GM06990 (cell line): ENCODE data around the gene CTSD.

Experiments used
- DNase-seq: peaks from one replicate; pipeline ENCODE4 v3.0.0-alpha.2; 2011; ENCODE audit not compliant: insufficient read length; ENCODE audit errors: extremely low read depth
- H3K27me3 ChIP-seq: replicated peaks from 2 replicates; pipeline ENCODE4 v1.6.0; 2011; ENCODE audit warnings: low read length; ENCODE audit not compliant: control insufficient read depth, insufficient read depth
- H3K36me3 ChIP-seq: 2 replicates; pipeline ENCODE4 v1.5.1; 2011; ENCODE audit warnings: low read length; ENCODE audit not compliant: control insufficient read depth, insufficient read depth
- H3K4me3 ChIP-seq: replicated peaks from 2 replicates; pipeline ENCODE4 v1.5.1; 2011; ENCODE audit warnings: low read depth, mild to moderate bottlenecking, control low read depth, low read length
- CTCF ChIP-seq: IDR thresholded peaks from 2 replicates; pipeline ENCODE4 v1.5.1; 2011; ENCODE audit warnings: low read length, control low read depth, mild to moderate bottlenecking, inconsistent platforms; ENCODE audit not compliant: insufficient read depth, poor library complexity, severe bottlenecking

CTSD gene

GRCh38 chr11:1785749-1786413, 22.2 kb upstream of the CTSD start:
- no peaks in the 10 kb centered on the region; the same call in 1 of the 2 replicates for H3K27me3 ChIP-seq
- no peaks in the 10 kb centered on the region for H3K36me3 ChIP-seq
- no peak for TF ChIP-seq CTCF
- no peak for DNase-seq
- H3K4me3 ChIP-seq: no peak overlapping the region

DNA sequence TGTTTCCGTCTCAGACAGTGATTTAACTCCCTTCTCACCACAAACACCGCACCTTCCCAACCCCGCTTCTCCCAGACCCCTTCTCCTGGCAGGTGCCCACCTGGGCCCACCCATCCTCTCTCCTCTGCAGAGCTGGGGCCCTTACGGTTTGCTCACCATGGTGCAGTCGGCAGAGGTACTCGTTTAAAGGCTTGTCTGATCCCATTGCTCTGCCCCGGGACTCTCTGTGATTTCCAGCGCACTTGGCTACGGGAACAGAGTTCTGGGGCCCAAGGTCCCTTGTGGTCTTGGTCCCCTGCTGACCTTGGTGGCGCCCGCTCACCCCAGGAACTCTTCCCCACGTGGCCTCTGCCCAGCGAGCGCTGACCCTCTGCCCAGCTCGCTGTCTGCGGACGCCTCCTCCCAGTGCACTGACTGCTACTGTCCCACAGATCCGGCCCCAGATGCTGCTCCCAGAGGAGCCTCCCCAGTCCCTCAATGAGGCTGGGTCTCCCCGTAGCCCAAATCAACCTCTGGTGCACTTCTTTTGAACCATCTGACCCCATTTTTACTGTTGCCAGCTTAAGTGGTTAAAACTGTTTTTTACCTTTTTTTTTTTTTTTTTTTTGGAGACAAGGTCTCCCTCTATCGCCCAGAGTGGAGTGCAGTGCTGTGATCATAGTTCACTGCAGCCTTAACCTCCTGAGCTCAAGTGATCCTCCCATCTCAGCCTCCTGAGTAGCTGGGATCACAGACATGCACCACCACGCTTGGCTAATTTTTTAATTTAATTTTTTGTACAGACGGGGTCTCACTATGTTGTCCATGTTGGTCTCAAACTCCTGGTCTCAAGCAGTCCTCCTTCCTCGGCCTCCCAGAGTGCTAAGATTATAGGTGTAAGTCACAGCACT, 21.3 kb upstream of the CTSD start:
- TF ChIP-seq CTCF: no peak
- no peak for DNase-seq
- no peak overlapping the region for H3K4me3 ChIP-seq
- no peaks in the 10 kb centered on the region; the same call in 1 of the 2 replicates for H3K27me3 ChIP-seq
- no peaks in the 10 kb centered on the region for H3K36me3 ChIP-seq

DNA sequence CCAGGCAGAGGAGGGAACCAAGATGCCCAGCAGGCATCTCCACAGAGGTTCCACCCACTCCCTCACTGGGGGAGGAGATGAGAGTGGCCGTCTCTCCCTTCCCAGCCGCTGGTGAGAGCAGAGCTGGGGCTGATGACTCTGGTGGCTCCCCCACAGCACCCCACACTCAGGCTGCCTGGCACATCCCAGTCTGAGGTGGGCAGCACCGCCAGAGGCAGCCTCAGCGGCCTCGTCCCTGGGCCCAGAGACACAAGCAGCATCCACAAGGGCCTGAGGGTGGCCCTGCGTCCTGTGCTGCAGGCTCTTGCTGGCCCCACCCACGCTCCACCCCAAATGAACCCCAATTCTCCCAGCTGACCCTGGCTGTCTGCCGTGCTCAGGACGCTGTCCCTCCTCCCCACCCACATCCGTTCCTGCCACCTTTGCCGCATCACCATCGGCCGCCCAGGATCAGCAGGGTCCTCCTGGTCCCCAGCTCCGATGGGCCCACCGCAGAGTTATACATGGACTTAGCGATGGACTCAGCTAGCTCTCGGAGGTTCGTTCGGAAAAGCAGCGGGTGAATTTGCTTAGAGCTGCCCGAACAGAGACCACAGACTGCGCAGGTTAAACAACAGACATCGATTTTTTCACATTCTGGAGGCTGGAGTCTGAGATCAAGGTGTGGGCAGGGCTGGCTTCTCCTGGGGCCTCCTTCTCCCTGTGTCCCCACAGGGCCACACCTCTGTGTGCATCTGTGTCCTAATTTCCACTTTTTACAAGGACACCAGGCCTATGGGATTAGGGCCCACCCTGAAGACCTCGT, 20.2 kb upstream of the CTSD start:
- no peaks in the 10 kb centered on the region; the same call in 1 of the 2 replicates for H3K27me3 ChIP-seq
- no peak for DNase-seq
- TF ChIP-seq CTCF: no peak

GRCh38 chr11:1782831-1783724, 19.4 kb upstream of the CTSD start:
- Histone ChIP-seq H3K36me3 (no peaks in the 10 kb centered on the region), H3K4me3 (no peak overlapping the region), H3K27me3 (no peaks in the 10 kb centered on the region; the same call in 1 of the 2 replicates)
- no peak for TF ChIP-seq CTCF
- no peak for DNase-seq

More for the DNA sequence above, 20.2 kb upstream of the CTSD start:
- no peaks in the 10 kb centered on the region for H3K36me3 ChIP-seq
- no peak overlapping the region for H3K4me3 ChIP-seq
